ENCODE results near the gene ESRP2. TPM values are rescaled to one million over a fixed set of nuclear protein-coding genes. Genes with fewer than 3 reads are reported as not detected.

Gene ESRP2
- total RNA-seq, 1 donor from 2014 or later, result 82.3 TPM

DNA sequence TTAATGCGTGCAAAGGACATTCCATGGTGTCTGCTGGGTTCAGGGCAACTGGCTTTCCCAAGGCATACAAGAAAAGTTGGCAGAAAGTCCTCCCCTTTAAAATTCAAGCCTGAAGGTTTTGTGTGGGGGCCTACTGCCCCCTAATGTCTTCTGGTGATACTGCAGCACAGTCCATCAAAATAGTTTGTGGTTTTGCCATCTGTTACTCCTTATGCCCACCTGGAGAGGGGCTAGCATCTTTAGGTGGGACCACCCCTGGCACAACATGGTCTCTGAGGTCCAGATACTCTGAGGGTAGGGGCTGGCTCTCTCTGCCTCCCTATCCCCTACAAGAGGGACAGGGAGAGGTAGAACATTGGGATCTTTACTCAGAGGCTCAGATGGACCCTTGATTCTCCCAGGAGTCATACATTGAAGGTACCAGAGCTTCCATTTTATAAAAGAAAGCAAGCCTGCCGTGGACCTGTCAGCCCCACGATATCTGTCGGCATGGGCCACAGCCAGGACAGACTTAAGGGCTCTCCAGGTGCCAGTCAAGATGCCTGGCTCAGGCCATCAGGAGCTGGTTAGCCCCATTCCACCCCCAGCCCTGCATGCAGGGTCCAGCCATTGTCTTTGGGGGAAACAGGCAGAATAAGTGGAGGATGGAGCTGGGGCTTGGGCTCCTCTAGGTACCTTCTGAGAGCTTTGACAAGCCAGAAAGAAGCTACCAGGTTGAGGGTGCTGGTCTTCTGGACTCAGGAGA is 6.3 kb downstream of the ESRP2 start:
- Mint-ChIP-seq H3K4me3 (ENCODE audit: low read depth) (no peak overlapping the region), H3K27me3 (no peaks in the 10 kb centered on the region), H3K36me3 (ENCODE audit: insufficient read depth) (peaks cover 13% of the 10 kb centered on the region), H3K9me3 (ENCODE audit: low read depth) (no peaks in the 10 kb centered on the region), H3K27ac (peak overlapping the region; percentile 90), H3K4me1 (ENCODE audit: low read depth) (peaks cover 15% of the 10 kb centered on the region)
- peak; percentile 34 for DNase-seq (ENCODE audit: low spot score, unreplicated experiment)
- TF ChIP-seq, protein P1, sequence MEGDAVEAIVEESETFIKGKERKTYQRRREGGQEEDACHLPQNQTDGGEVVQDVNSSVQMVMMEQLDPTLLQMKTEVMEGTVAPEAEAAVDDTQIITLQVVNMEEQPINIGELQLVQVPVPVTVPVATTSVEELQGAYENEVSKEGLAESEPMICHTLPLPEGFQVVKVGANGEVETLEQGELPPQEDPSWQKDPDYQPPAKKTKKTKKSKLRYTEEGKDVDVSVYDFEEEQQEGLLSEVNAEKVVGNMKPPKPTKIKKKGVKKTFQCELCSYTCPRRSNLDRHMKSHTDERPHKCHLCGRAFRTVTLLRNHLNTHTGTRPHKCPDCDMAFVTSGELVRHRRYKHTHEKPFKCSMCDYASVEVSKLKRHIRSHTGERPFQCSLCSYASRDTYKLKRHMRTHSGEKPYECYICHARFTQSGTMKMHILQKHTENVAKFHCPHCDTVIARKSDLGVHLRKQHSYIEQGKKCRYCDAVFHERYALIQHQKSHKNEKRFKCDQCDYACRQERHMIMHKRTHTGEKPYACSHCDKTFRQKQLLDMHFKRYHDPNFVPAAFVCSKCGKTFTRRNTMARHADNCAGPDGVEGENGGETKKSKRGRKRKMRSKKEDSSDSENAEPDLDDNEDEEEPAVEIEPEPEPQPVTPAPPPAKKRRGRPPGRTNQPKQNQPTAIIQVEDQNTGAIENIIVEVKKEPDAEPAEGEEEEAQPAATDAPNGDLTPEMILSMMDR (IDR thresholded peaks at IDR 0.05; ENCODE audit: unreplicated experiment), result peak; percentile 81

DNA sequence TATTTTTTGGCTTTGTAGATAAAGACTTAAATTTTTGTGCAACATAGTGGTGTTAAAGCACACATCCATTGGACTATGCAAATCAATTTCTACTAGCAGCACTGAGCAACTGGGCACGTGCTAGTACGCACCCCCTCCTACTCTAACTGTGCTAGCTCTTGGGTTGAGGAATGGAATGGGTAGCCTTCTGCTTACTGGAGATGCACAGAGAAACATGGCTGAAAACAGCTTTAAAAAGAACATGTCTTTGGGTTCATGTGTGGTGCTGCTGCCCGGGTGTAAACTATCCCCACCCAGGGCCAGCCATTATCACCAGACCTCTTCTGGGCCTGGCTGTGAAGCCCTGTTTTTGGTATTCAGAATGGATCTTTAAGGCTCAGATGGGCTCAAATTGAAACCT is 7.3 kb downstream of the ESRP2 start:
- Mint-ChIP-seq H3K36me3 (ENCODE audit: insufficient read depth) (peaks cover 13% of the 10 kb centered on the region), H3K27me3 (no peaks in the 10 kb centered on the region), H3K4me1 (ENCODE audit: low read depth) (peaks cover 7% of the 10 kb centered on the region), H3K27ac (no peak overlapping the region), H3K4me3 (ENCODE audit: low read depth) (no peak overlapping the region), H3K9me3 (ENCODE audit: low read depth) (no peaks in the 10 kb centered on the region)
- TF ChIP-seq, protein P1 (IDR thresholded peaks at IDR 0.05; ENCODE audit: unreplicated experiment), result no peak
- no peak for DNase-seq (ENCODE audit: low spot score, unreplicated experiment)

DNA sequence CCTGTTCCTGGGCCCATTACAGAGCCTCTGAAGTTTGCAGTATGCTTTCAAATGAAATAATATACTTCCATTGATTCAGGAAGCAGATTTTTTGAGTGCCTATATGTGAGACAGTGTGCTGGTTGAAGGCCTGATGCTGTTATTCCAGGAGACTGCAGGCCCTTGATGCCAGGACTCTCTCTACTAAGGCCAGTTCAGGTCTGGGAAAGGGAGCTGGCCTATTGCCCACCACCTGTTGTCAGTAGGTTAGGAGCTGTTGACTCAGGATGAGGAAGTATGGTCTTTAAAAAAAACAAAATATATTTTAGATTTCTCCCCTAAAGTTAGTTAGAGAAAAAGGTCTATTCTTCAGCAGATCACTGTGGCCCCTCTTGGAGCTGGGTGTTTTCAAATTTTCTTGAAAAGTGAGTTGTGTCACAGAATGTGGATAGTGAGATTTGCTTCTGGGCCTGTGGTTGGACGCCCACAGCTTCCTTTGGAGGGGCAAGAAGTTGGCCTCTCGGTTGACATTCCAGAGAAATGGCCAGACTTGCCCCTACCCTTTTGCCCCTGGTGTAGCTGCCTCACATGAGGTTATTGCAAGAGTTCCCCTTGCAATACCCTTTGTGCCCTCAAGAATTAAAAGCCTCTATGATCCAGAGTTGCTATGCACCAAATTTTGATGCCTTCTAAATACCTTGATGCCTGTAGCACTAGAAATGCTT is 7.9 kb downstream of the ESRP2 start:
- Mint-ChIP-seq H3K27ac (peak overlapping the region; percentile 62), H3K4me3 (ENCODE audit: low read depth) (no peak overlapping the region), H3K9me3 (ENCODE audit: low read depth) (no peaks in the 10 kb centered on the region), H3K27me3 (no peaks in the 10 kb centered on the region), H3K4me1 (ENCODE audit: low read depth) (peaks cover 2% of the 10 kb centered on the region), H3K36me3 (ENCODE audit: insufficient read depth) (peaks cover 10% of the 10 kb centered on the region)
- TF ChIP-seq, protein P1 (IDR thresholded peaks at IDR 0.05; ENCODE audit: unreplicated experiment), result no peak
- no peak for DNase-seq (ENCODE audit: low spot score, unreplicated experiment)

DNA sequence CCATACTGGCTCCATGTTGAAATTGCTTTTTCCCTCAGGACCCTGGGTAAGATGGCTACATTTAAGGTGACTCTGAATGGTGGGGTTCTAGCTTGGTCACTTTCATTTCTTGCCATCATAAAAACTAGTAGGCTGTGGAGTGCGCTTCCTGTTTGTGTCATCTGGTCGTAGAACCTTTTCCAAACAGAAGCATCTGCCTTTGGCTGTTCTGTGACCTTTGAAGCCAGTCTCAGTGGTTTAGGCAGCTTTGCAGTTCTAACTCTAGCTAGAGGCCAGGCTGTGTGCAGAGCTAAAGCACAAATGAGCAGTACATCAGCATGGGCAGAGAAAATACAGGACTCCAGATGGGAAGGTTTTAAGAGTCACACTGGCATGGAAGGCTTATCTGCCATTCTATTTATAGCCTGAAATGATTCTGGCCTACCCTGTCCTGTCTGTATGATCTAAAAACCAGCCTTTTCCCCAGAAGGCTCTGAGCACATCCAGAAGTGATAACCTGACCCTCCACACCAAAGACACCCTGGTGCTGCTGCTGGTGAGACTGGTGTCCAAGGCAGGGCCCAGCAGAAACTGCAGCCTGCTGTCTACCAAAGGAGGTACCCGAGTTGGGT is 8.6 kb downstream of the ESRP2 start:
- TF ChIP-seq, protein P1 (IDR thresholded peaks at IDR 0.05; ENCODE audit: unreplicated experiment), result no peak
- no peak for DNase-seq (ENCODE audit: low spot score, unreplicated experiment)
- Mint-ChIP-seq H3K4me1 (ENCODE audit: low read depth) (no peaks in the 10 kb centered on the region), H3K27me3 (no peaks in the 10 kb centered on the region), H3K27ac (peak overlapping the region; percentile 45), H3K36me3 (ENCODE audit: insufficient read depth) (peaks cover 9% of the 10 kb centered on the region), H3K9me3 (ENCODE audit: low read depth) (no peaks in the 10 kb centered on the region), H3K4me3 (ENCODE audit: low read depth) (no peak overlapping the region)

DNA sequence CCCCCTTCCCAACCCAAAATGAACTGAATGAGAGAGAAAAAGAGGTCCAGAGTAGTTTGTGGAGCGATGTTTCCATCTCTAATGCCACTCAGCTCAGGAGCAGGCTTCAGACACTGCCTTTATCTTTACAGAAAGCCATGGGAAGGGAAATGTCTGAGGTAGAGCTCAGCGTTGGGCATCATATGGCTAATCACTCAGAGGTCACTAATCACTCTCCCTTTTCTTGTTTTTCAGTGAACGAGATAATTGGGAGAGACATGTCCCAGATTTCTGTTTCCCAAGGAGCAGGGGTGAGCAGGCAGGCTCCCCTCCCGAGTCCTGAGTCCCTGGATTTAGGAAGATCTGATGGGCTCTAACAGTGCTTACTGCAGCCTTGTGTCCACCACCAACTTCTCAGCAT is 9.8 kb downstream of the ESRP2 start:
- H3K27me3 Mint-ChIP-seq, result no peaks in the 10 kb centered on the region
- TF ChIP-seq, protein P1 (IDR thresholded peaks at IDR 0.05; ENCODE audit: unreplicated experiment), result no peak
- DNase-seq (ENCODE audit: low spot score, unreplicated experiment), result no peak
- H3K27ac Mint-ChIP-seq, result no peak overlapping the region
- H3K4me3 Mint-ChIP-seq (ENCODE audit: low read depth), result no peak overlapping the region
- H3K4me1 Mint-ChIP-seq (ENCODE audit: low read depth), result no peaks in the 10 kb centered on the region
- H3K9me3 Mint-ChIP-seq (ENCODE audit: low read depth), result no peaks in the 10 kb centered on the region
- H3K36me3 Mint-ChIP-seq (ENCODE audit: insufficient read depth), result peaks cover 9% of the 10 kb centered on the region
